ENCODE measurements around the gene CDK14. TPM values are rescaled to one million over a fixed set of nuclear protein-coding genes. Genes with fewer than 3 reads are reported as not detected.

CDK14 gene
- total RNA-seq, 2 donors from 2014 or later = 5.1 to 5.5 TPM

GRCh38 chr7:91114232-91114631, 518.1 kb downstream of the CDK14 start:
- intact Hi-C loops (cut with DNase I, micrococcal nuclease) = no loop called here
- DNase-seq (no peak), ATAC-seq (no peak)

GRCh38 chr7:91126762-91127161, 530.6 kb downstream of the CDK14 start:
- intact Hi-C loops (cut with DNase I, micrococcal nuclease) = no loop called here
- DNase-seq = no peak
- ATAC-seq = no peak

DNA sequence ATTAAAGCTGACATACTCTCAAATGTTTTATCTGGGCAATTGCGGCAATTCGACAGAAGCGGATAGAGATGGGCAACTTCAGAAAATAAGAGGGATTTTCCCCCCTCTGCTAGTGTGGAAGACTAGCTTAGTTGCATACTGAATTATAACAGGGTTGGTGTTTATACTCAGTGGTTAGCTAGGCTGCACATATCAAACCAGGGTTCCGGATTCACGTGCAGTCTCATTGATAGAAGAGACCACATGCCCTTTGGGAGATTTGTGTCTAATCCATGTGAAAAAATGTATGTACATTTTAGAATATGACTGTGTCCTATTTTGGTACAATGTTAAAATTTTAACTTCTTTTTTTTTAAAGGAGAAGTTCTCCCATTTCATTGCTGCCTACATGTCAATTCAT, 531.2 kb downstream of the CDK14 start:
- ATAC-seq (no peak), DNase-seq (no peak)
- intact Hi-C loops (cut with DNase I, micrococcal nuclease) = no loop called here

- intact Hi-C loops (cut with DNase I, micrococcal nuclease) = no loop called here
- no peak for ATAC-seq
These were observed 531.8 kb downstream of the CDK14 start for GRCh38 chr7:91127959-91128358.

GRCh38 chr7:91128683-91129348, 532.7 kb downstream of the CDK14 start:
- ATAC-seq = no peak
- DNase-seq = no peak
- intact Hi-C loops (cut with DNase I, micrococcal nuclease) = no loop called here

More at GRCh38 chr7:91127959-91128358, 531.8 kb downstream of the CDK14 start:
- no peak for DNase-seq

DNA sequence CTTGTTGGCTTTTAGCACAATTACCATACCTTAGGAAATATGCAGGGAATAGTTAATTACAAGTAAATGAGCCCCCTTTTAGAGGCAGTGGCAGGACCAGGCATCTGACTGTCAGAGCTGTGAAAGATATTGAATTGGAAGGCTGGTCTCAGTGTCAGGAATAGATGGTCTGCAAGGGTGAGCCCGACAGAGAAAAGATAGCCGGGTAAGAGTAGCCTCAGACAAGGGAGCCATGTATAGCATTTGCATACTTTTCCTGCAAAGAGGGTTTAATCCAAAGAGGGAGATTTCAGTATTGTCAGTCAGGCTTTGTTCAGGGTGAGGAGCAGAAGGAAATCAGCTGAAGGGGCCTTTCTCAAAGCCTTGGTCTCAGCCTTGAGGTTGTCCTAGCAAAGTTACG, 539.2 kb downstream of the CDK14 start:
- ATAC-seq (no peak), DNase-seq (no peak)
- intact Hi-C loops (cut with DNase I, micrococcal nuclease) = no loop called here

DNA sequence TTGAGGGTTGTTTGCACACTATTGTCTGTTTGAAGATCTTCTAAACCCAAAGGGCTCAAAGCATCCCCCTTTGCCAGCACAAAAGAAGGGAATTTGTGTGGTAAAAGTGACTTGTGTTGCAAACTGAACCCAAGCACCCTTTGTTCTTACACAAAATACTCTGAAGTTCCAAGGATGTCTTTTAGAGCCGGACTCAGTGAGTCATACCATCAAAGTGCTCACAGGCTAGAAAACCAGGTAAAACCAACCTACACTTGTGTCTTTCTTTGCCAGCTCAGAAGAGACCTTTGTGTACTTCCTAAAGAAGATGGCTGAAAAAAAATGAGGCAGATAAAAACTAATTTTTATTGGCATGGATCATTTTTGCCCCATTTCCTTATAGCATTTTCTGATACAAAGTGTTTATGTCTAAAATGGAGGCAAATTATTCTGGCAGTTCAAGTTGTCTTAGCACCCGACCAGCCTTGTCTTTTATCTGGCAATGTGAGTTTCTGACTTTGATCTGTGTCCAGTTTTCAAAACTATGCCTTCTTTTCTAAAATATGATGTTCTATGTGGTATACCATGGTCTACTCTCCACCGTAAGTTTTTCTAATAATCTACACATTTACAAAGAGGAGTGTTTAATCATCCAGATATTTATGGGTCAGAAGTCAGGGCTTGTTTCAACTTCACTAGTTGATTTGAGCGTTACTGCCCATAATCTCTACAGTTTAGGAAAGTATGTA, 539.7 kb downstream of the CDK14 start:
- intact Hi-C loops (cut with DNase I, micrococcal nuclease) = no loop called here
- ATAC-seq (no peak), DNase-seq (no peak)

- intact Hi-C loops (cut with DNase I, micrococcal nuclease) = no loop called here
- DNase-seq (no peak), ATAC-seq (no peak)
These were observed 541.1 kb downstream of the CDK14 start for GRCh38 chr7:91137153-91137787.

- ATAC-seq (no peak), DNase-seq (no peak)
- intact Hi-C loops (cut with DNase I, micrococcal nuclease) = no loop called here
These were observed 541.8 kb downstream of the CDK14 start for GRCh38 chr7:91137788-91138368.

DNA sequence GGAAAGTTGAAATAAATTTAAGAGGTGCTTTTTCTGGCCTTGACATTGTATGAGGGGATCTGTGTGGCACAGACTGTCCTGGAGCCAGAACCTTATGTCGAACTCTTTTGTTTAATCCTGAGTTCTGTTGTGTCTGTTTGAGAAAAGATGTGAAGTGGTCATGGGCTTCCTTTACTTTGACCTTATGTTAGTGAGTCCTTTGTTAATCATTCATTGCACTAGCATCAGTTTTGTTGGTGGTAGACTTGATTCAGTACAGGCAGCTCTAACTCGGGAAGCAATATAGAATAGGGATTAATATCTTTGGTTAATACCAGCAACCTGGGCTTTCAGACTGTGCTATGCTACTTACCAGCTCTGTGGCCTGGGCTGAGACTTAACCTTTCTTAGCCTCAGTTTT, 544.2 kb downstream of the CDK14 start:
- intact Hi-C loops (cut with DNase I, micrococcal nuclease) = no loop called here
- DNase-seq = no peak
- no peak for ATAC-seq

DNA sequence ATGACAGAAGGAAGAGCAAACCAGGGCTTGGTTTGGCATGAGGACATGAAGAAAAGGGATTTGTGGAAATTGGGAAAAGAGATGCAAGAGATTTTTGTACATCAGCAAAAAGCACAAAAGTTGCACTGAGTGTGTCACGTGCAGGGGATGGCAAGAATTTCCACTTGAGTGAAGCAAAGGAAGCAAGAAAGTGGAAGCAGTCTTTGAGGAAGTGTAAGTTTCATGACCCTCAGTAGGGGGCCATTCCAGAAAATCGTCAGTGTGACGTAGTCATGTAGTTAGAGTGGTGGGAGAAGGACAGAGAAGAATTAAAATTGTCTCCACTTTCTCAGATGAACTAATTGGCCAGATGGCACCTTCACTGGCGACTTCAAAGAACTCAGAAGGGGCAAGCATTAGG, 544.9 kb downstream of the CDK14 start:
- DNase-seq (no peak), ATAC-seq (no peak)
- intact Hi-C loops (cut with DNase I, micrococcal nuclease) = no loop called here

- intact Hi-C loops (cut with DNase I, micrococcal nuclease) = no loop called here
- ATAC-seq = no peak
- no peak for DNase-seq
These were observed 546.6 kb downstream of the CDK14 start for GRCh38 chr7:91142743-91143142.

DNA sequence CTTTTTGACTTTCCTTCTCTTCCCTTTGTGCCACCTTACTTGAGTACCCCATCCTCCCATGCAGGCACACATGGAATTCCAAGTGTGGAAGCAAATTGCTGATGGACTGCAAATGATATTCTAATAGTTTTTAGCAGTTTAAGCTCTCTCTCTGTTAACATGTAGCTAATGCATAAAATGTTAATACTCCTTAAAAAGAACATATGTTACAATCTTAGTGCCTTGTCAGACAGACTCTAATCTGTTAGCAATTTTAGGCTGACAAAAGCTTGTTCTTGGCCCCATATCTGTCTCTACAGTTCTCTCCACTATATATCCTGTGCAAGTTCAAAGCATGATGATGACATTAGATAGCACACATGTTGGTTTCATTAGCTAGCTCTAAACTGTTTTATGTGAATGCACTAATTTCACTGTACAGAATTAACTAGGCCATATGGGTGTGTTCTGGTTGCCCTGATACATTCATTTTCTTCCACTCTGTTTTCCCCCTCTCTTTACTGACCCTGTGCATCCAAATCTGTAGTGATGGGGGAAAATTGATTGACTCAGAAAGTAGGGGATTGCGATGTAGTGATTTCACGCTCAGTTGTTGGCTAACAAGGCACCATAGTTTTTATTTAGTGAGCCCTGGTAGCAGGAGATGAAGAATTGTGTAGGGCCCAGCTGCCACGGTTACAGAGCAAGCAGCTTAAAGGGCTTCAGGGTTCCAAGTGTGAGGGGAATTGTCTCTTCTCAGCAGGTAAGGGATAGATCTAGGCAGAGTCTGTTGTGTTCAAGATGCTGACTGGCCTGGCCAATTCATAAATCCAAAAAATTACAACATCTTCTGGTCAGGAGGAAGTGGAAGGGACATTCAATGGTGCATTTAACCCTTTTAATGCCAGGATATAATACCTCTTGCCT, 553.5 kb downstream of the CDK14 start:
- DNase-seq (no peak), ATAC-seq (no peak)
- intact Hi-C loops (cut with DNase I, micrococcal nuclease) = no loop called here

DNA sequence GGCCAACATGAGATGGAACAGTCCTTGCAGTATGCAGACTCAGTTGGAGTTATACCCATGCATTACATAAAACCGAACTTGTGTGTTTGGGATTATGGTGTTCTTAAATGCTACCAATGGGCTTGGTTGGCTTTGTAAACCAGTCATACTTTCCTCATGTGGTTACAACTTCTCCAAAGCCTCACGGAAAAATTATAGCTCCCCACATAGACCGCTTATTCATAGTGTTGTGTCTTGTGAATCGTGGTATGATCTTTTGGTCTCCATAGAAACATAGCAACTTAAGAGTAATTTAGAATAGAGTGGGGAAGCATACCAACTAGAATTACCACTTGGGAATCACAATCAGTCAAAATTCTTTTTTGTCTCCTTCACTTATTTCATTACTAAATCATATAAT, 555.8 kb downstream of the CDK14 start:
- intact Hi-C loops (cut with DNase I, micrococcal nuclease) = no loop called here
- ATAC-seq (no peak), DNase-seq (no peak)

DNA sequence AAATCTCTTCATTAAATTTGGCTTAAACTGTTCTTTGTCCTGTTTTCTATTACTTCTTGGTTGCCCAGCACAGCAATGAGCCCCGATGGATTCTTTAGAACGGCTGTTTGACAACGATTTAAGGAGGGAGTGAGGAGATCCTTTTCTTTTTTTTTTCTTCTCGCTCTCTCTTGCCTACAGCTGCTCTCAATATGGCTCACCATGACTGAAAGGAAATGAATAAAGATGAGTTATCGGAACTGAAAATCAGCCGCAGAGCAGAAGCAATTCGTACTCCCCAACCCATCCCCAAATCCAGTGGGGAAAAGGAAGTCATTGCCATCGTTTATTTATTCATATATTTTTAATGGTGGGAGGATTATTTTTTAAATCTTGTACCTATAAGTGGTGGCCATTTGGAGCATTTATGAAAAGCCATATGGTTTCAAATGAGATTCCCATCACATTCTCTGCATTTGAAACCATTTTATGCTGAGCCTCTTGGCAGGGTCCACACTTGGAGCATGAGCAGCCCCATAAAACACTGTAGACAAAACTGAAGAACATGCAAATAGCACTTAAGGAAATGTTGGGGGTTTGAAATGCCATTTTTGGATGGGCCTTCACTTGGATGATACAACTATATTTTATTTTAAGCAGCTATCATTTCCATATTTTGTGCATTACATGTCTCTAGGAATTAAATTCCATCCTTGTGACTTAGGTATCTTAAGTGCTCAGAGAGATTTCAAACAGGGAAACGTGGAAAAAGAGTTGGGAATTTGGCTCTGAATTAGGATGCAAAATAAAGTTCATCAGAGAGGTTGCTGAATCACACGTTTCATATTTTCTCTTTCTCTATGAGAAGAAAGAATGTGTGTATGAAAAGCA, 560.4 kb downstream of the CDK14 start:
- no peak for ATAC-seq
- intact Hi-C loops (cut with DNase I, micrococcal nuclease) = no loop called here

DNA sequence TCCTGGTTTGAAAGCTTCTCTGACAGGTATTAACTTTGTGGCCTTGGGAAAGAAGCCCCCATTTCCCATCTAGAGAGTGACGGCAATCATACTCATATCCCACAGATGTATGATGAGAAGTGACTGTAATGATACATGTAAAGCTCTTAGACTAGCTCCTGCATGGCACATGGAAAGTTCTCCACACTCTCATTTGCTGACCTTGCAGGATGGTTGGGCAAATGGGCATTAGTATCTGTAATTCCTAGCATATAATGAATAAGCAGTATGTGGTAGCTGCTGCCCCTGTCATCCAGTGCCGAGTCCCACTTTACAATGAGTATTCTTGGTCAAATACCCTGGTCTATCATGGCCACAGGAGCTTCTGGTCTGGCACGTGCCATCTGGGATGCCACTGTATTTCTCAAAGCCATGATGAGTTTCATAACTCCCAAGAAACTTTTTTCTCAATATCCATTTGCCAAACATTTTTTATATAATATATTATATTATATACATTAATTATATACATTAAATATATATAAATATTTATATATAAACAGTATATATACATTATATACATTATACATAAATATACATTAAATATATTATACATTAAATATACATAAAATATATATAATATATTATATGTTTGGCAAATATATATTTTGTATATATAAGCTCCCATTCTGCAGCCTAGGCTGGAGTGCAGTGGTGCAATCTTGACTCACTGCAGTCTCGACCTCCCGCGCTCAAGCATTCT, 561.6 kb downstream of the CDK14 start:
- no peak for ATAC-seq
- intact Hi-C loops (cut with DNase I, micrococcal nuclease) = no loop called here
- DNase-seq = no peak

More for the DNA sequence above, 560.4 kb downstream of the CDK14 start:
- DNase-seq = no peak

GRCh38 chr7:91162436-91162835, 566.3 kb downstream of the CDK14 start:
- intact Hi-C loops (cut with DNase I, micrococcal nuclease) = no loop called here
- DNase-seq (no peak), ATAC-seq (no peak)

Data from left colon (tissue), 2 donors.